ES-I3 (cell line): ENCODE measurements around the gene WDR4.
"Not testable (repeated sequence)": the region's sequence is repeated elsewhere in the genome, so short reads cannot be mapped to it uniquely, and the experiment has no call there.

Source experiments
- H3K36me3 ChIP-seq: 2 replicates; pipeline ENCODE4 v1.6.1; 2013; ENCODE audit warnings: mild to moderate bottlenecking, low read length, control low read depth, moderate library complexity; ENCODE audit not compliant: insufficient read depth
- H3K4me1 ChIP-seq: 2 replicates; pipeline ENCODE4 v1.6.1; 2013; ENCODE audit warnings: mild to moderate bottlenecking, control low read depth, low read length; ENCODE audit not compliant: insufficient read depth
- H3K9ac ChIP-seq: 2 replicates; pipeline ENCODE4 v1.6.1; 2013; ENCODE audit warnings: low read depth, mild to moderate bottlenecking, low read length, moderate library complexity
- H3K9me3 ChIP-seq: 2 replicates; pipeline ENCODE4 v1.6.1; 2013; ENCODE audit warnings: mild to moderate bottlenecking, low read length, moderate library complexity; ENCODE audit not compliant: control insufficient read depth, insufficient read depth

Gene WDR4

DNA sequence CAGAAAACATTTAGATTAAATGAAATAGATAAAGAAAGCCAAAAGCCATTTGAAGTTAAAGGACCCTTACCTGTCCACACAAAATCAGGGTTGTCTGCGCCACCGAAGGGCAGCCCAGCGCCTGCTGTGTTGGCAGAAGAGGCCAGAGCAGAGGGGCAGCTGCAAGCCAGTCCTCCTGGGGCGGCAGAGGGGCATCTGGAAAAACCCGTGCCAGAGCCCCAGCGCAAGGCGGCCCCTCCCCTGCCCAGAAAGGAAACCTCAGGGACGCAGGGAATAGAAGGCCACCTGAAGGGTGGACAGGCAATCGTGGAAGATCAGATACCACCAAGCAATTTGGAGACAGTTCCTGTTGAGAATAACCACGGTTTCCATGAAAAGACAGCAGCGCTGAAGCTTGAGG is 24.5 kb upstream of the WDR4 start:
- Histone ChIP-seq H3K36me3 (peaks cover 41% of the 10 kb centered on the region), H3K9ac (no peak overlapping the region), H3K9me3 (no peaks in the 10 kb centered on the region; the same call in 1 of the 2 replicates), H3K4me1 (no peaks in the 10 kb centered on the region)

DNA sequence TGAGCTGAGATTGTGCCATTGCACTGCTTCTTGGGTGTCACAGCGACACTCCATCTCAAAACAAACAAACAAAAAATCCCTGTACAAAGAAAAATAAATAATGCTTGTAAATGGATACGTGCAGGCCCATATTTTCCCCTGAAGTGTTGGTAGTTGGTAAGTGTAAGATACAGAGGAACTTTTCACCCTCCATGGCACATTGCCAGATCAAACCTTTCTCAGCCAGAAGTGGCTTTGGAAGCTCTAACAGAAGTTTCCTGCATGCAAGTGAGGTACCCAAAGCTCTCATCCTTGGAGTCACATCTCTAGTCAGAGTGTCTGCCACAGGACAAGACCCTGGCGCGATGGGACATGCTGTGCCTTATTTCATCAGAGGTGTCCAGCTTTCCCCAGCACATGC is 21.1 kb upstream of the WDR4 start:
- Histone ChIP-seq H3K36me3 (peaks cover 38% of the 10 kb centered on the region), H3K4me1 (no peaks in the 10 kb centered on the region), H3K9ac (no peak overlapping the region), H3K9me3 (no peaks in the 10 kb centered on the region)

DNA sequence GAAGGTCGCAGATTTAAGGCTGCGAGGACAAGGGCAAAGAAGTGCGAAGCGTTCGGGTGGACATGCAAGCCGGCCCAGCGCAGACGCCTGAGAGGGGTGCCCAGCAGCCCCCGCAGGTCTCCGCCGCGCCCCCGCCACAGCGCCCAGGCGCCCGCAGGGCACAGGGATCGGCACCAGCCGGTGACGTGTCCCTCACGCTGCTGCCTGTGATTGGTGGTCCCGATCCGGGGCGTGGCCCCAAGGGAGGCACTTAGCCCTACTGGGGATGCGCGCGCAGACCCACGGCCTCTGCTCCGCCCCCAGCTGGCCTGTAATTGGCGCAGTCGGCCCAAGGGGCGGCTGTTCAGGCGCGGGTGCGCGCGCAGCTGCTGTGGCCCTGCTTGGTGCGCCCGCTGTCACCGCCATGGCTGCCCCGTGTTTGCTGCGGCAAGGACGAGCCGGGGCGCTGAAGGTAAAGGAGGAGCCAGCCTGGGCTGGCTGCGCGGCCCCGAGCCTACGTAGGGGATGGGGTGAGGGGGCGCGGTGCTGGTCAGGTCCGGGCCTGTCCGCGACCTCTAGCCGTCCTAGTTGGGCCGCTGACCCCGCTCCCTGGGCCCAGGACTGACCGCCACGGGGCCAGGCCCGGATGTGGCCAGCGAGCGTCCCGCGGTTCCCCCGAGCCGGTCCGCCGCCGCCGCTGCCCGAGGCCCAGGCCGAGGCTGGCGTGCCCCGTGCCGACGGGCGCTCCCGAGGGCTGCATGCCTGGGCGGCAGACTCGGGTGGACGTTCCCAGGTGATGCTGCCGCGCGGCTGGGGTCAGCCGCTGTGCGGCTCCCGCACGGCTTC is 13.8 kb upstream of the WDR4 start, which contains the start of gene NDUFV3:
TSS of gene NDUFV3 (plus strand) at position 379 of the 825 bp plus-strand sequence. CDS start at position 404, 25 bp downstream.
- H3K9ac ChIP-seq, result peak within 1 kb of the TSS; percentile 84
- 0 out of 2 replicates have a peak, but pooled peaks cover 4% of the 10 kb centered on the region for H3K4me1 ChIP-seq
- no peaks in the 10 kb centered on the region for H3K9me3 ChIP-seq

DNA sequence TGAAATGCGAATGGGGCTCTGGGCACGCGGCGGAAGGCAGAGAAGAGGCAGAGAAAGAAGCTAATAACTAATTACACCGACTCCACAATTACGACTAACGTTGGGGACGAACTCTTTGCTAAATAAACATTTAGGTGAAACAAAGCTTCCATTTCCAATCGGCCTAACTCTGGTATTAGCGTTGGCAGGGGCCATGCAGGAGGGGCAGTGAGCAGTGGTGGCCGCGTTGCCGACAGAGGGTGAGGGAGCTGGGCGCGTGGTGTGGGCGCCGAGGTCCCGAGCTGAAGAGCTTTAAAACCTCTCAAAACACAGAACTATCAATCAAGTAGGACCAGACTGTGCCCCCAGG is 13.2 kb upstream of the WDR4 start:
- Histone ChIP-seq H3K9me3 (no peaks in the 10 kb centered on the region), H3K4me1 (0 out of 2 replicates have a peak, but pooled peaks cover 4% of the 10 kb centered on the region), H3K9ac (peak overlapping the region; percentile 84)

More for the DNA sequence above, 13.8 kb upstream of the WDR4 start, which contains the start of gene NDUFV3:
- peaks cover under 1% of the 10 kb centered on the region for H3K36me3 ChIP-seq

DNA sequence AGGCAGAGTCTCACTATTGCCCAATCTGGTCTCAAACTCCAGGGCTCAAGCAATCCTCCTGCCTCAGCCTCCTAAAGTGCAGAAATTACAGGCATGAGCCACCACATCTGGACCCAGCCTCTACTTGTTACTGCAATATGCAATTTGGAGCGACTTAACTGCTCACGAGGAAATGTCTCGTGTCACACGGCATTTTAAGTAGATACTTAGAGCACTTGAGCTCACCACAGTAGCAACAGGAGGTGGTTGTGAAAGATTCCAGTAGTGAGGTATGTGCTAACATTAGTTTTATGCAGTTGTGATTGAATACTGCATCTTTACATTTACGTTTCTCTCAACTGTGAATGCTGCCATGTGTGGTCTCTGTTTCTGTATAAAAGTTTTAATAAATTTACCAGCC is 8.0 kb upstream of the WDR4 start:
- Histone ChIP-seq H3K4me1 (0 out of 2 replicates have a peak, but pooled peaks cover 2% of the 10 kb centered on the region), H3K9ac (no peak overlapping the region), H3K9me3 (no peaks in the 10 kb centered on the region), H3K36me3 (no peaks in the 10 kb centered on the region; the same call in 1 of the 2 replicates)

More for the DNA sequence above, 13.2 kb upstream of the WDR4 start:
- no peaks in the 10 kb centered on the region; the same call in 1 of the 2 replicates for H3K36me3 ChIP-seq

DNA sequence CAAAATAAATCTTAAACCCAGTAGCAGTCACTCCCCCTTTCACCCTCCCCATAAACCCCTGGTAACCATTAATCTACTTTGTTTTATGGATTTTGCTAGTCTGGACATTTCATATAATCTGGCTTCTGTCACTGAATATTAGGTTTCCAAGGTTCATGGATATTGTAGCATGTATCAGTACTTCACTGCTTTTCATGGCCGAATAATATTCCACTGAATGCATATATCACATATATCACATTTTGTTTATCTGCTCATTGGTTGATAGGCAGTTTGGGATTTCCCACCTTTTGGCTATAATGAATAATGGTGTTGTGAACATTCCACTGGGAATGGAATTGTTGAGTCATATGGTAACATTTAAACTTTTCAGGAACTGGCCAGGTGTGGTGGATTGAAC is 4.6 kb upstream of the WDR4 start:
- Histone ChIP-seq H3K9ac (no peak overlapping the region), H3K9me3 (no peaks in the 10 kb centered on the region), H3K4me1 (no peaks in the 10 kb centered on the region), H3K36me3 (no peaks in the 10 kb centered on the region; the same call in 1 of the 2 replicates)

DNA sequence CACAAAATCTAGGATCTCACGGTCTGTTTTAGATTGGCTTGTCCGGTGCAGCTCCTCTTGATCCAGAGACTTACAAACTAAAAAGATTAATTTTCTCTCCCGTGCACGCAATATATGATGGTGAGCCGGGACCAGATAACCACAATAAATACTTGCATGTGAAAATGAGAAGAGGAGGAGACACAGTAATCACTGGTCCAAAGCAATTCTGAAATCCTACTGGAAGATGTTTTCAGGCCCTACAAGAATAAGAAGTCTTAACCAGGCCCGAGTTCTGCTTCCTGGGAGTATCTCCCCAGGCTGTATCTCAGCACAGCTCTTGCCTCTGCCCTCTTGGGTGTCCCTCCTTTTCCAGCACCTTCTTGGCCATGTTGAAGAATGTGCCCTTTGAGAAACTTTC is 1.0 kb upstream of the WDR4 start:
- peak overlapping the region; percentile 93 for H3K9ac ChIP-seq
- H3K4me1 ChIP-seq, result no peaks in the 10 kb centered on the region
- H3K36me3 ChIP-seq, result no peaks in the 10 kb centered on the region; the same call in 1 of the 2 replicates
- H3K9me3 ChIP-seq, result no peaks in the 10 kb centered on the region

DNA sequence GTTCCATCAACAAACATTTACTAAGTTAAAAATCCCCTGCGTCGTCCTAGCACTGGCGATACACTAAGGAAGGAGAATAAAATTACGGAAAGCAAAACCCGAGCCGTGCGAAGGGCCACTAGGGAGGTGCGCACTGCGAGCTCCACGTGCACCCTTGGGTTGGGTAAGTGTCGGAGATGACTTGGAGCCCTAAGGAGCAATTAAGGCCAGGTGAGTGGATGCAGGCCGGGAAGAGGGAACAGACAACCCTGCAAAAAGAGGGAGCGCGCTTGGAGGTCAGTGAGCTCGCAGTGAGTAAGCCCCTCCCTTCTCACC is 704 bp downstream of the WDR4 start:
- Histone ChIP-seq H3K4me1 (no peaks in the 10 kb centered on the region), H3K36me3 (peaks cover 2% of the 10 kb centered on the region), H3K9ac (peak overlapping the region; percentile 93), H3K9me3 (no peaks in the 10 kb centered on the region)

DNA sequence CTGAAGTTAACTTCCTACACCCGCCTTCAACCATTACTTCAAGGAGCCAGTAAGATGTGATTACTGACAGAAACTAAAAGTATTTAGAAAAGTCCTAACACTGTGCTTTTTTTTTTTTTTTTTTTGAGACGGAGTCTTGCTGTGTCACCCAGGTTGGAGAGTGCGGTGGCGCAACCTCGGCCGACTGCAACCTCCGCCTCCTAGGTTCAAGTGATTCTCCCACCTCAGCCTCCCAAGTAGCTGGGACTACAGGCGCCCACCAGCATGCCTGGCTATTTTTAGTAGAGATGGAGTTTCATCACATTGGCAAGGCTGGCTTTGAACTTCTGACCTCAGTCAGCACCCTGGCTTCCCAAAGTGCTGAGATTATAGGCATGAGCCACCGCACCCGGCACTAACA is 3.5 kb downstream of the WDR4 start:
- not testable (repeated sequence) for H3K9me3 ChIP-seq, H3K9ac ChIP-seq, H3K4me1 ChIP-seq
- peaks cover 23% of the 10 kb centered on the region for H3K36me3 ChIP-seq

DNA sequence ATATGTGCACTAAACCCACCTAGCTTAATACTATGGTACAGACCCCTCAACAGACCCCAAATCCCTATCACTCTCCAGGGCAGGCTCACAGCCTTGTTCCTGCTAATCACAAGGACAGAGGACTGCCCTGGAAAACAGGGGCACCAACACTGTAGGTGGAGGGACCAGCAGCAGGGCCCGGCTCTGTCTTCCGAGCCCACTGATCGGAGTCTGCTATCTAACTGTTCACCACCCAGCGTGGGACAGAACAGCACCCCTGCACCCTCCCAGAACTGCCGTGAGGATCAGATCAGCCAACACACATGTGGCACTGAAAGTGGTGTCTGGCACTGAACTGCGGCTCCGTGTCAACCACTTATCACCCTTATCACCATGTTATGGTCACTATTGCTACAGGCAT is 6.2 kb downstream of the WDR4 start:
- H3K9me3 ChIP-seq, result no peaks in the 10 kb centered on the region
- no peaks in the 10 kb centered on the region for H3K4me1 ChIP-seq
- no peak overlapping the region for H3K9ac ChIP-seq
- peaks cover 37% of the 10 kb centered on the region for H3K36me3 ChIP-seq

DNA sequence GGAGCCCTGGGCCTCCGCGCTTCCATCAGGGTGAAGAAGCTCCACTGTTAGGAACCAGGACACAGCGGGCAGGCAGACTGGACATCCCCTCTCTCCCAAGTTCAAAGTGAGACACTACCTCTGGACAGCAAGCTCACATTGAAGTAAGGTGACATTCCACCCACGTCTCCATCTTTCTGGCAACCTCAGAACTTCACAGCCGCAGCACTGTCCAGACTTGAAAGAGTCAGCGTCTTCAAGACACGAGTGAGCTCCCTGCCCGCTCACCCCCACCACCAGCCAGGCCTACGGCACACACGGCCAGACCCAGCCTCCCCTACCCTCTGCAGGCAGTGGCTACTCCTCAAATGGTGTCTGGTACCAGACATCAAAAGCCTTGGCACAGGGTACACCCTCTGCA is 11.1 kb downstream of the WDR4 start:
- Histone ChIP-seq H3K4me1 (no peaks in the 10 kb centered on the region), H3K9me3 (no peaks in the 10 kb centered on the region), H3K9ac (no peak overlapping the region), H3K36me3 (peaks cover 31% of the 10 kb centered on the region)

DNA sequence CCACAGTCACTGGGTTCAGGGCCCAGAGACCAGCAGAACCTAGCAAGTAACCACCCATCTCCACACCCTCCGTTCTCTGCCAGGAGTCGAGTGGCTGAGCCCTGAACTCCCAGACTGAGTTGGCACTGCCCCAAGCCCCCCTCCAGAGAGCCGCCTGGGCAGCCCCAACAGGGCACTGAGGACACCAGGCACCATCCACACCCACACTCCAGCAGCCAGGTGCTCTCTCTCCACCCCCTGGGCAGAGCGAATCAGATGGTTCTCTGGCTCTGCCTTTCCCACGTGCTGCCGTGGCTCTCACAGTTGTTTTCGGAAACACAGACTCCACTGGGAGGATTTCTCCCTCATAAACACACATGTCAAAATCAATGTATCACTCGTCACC is 13.6 kb downstream of the WDR4 start:
- Histone ChIP-seq H3K9me3 (no peaks in the 10 kb centered on the region), H3K4me1 (no peaks in the 10 kb centered on the region), H3K9ac (no peak overlapping the region), H3K36me3 (peaks cover 21% of the 10 kb centered on the region)

DNA sequence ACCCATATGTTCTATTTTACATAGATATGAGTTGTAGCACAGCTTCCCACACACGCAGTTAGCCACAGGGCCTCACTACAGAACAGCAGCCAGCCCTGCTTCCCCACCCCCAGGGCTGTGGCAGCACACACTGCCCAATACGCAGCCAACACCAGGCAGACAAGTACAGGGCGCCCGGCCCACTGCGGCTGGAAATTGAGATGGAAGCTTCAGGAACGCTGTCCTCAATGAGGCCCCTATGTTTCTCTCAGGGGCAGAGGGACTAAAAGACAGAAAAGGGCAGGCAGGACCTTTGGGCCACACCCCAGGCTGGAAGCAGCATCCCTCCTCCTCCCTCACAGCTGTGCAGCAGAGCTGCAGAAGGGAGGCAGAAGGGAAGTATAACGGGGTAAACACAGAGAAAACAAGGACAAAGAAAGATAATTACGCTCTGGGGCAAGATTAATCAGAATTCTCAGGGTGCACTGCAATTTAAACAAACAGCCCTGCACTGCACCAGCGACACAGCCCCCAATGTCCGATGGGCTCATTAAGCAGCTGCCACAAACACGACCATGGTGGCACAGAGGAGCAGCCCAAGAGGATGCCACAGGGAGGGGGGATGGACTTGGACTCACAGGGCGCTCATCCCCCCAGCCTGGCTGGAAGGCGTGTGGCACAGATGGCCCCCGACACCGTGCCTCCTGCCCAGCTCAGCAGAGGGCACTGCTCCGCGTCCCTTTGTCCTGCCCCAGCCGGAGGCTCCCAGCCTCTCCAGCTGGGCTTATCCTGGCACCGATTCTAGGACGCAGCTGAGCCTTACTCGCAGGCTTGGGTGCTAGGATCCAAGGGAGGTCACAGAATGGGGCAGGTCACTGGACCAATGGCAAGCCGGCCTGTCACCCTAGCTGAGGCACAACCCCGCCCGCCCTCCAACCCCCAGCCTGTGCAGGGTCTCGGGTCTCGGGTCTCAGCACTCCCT is 14.2 kb downstream of the WDR4 start:
- no peak overlapping the region for H3K9ac ChIP-seq
- H3K9me3 ChIP-seq, result no peaks in the 10 kb centered on the region
- H3K36me3 ChIP-seq, result peaks cover 18% of the 10 kb centered on the region; the same call in 1 of the 2 replicates
- H3K4me1 ChIP-seq, result no peaks in the 10 kb centered on the region

DNA sequence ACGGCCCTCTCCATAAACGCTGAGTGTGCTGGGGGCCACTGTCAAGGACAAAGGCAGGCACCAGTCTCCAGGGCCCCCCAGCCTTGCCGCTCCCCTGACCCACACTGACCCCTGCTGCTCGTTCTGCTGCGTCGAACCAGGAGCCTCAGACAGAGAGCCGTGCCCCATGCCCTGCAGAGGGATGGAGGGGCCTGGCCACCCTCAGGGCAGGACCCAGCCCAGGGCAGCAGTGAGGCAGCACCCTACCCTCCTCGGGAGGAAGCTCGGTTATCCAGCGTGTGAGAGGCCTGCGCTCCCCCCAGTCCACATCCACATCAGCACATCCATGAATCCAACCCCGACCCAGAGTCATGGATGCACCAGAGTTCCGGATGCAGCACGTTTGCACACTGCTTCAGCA is 15.1 kb downstream of the WDR4 start:
- no peaks in the 10 kb centered on the region for H3K9me3 ChIP-seq
- H3K36me3 ChIP-seq, result peaks cover 16% of the 10 kb centered on the region; the same call in 1 of the 2 replicates
- no peak overlapping the region for H3K9ac ChIP-seq
- no peaks in the 10 kb centered on the region for H3K4me1 ChIP-seq
